Esophagus squamous epithelium (tissue), 5 donors: Measurements from ENCODE around the gene CYB561D2. TPM values are rescaled to one million over a fixed set of nuclear protein-coding genes. Genes with fewer than 3 reads are reported as not detected.
A peak's percentile ranks its signal among the peaks of the same experiment; 100 is the strongest.

Source experiments
- DNase-seq: peaks from one replicate; lab custom pipeline; 2025; lab: John Stamatoyannopoulos, UW
- H3K27ac ChIP-seq, 4 donors: fragments of 200-600 bp; sonication (generic); one replicate each; pipeline ENCODE4 v1.5.1; 2016 to 2019; ENCODE audit warnings: mild to moderate bottlenecking in 1 of 4
- H3K27me3 ChIP-seq, 4 donors: fragments of 200-600 bp; sonication (generic); 1 replicate in 3 of 4; 2 replicates in 1 of 4; pipeline versions ENCODE4 v1.5.1 to v1.6.0; 2017 to 2021; ENCODE audit warnings: antibody characterized with exemption in 1 of 4
- H3K36me3 ChIP-seq, 3 donors: fragments of 200-600 bp; sonication (generic); one replicate each; pipeline ENCODE4 v1.5.1; 2016 to 2019
- H3K4me1 ChIP-seq, 3 donors: fragments of 200-600 bp; sonication (generic); one replicate each; pipeline ENCODE4 v1.5.1; 2017 to 2019
- H3K4me3 ChIP-seq, 4 donors: fragments of 200-600 bp; sonication (generic); 1 replicate in 3 of 4; 2 replicates in 1 of 4; pipeline ENCODE4 v1.5.1; 2016 to 2019; ENCODE audit warnings: mild to moderate bottlenecking in 2 of 4, moderate library complexity in 1 of 4
- H3K9me3 ChIP-seq, 3 donors: fragments of 200-600 bp; sonication (generic); one replicate each; pipeline ENCODE4 v1.5.1; 2016 to 2019
- POLR2A ChIP-seq, 4 donors: fragments of 450-650 bp; IDR thresholded peaks; one replicate each; pipeline ENCODE4 v1.6.1; 2017; ENCODE audit warnings: antibody characterized with exemption in 4 of 4, mild to moderate bottlenecking in 4 of 4, moderate library complexity in 3 of 4
- WGBS, 2 donors: methylation state at CpG; one replicate each; pipeline ENCODE4 v1.1.5; 2018; 5-methylcytosine and 5-hydroxymethylcytosine counted together
- intact Hi-C: fragments of 100-400 bp; cut with DNase I; formaldehyde crosslinking; loops from one replicate; pipeline ENCODE4 v1.15.0; 2022
- total RNA-seq, 4 donors: library from RNA; depleted of rRNA; stranded (reverse); fragments of >200 nt; gene quantifications; one replicate each; pipeline ENCODE4 v1.1.0, GENCODE V29; 2016
- TF ChIP-seq, protein P1 (sequence below), 6 experiments: fragments of 450-650 bp in 4 of 6; fragments of 200-600 bp in 2 of 6; sonication (generic) in 2 of 6; IDR thresholded peaks; one replicate each; pipeline ENCODE4 v1.5.1; 2016 to 2019; ENCODE audit warnings: antibody characterized with exemption in 6 of 6, mild to moderate bottlenecking in 4 of 6, moderate library complexity in 4 of 6
- donor health status: DM: yes; HTN: yes; CAD: no.

Gene CYB561D2
- total RNA-seq, 4 donors from 2014 or later, result 18.1 to 21.9 (median 20.5) TPM

DNA sequence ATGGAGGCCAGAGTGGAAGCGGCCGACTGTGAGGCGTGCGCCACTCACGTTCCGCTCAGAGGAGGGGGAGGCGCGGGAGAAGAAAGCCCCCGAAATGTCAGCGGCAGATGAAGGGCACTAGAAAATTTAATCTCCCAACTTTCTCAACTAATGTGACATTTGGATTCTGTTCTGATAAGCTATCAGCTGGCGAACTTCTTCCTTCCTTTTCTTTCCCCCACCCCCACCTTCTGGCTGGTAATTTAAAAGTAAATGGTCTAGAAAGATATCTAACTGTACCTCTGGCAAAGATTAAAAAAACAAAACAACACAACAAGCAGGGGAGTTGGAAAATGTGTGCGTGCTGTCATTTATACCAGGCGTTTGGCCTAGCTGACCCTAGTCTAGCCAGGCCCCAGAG is 35.1 kb downstream of the CYB561D2 start:
- intact Hi-C loops, result no loop called here
- TF ChIP-seq POLR2A (IDR thresholded peaks at IDR 0.05), result no peak
- TF ChIP-seq, protein P1, sequence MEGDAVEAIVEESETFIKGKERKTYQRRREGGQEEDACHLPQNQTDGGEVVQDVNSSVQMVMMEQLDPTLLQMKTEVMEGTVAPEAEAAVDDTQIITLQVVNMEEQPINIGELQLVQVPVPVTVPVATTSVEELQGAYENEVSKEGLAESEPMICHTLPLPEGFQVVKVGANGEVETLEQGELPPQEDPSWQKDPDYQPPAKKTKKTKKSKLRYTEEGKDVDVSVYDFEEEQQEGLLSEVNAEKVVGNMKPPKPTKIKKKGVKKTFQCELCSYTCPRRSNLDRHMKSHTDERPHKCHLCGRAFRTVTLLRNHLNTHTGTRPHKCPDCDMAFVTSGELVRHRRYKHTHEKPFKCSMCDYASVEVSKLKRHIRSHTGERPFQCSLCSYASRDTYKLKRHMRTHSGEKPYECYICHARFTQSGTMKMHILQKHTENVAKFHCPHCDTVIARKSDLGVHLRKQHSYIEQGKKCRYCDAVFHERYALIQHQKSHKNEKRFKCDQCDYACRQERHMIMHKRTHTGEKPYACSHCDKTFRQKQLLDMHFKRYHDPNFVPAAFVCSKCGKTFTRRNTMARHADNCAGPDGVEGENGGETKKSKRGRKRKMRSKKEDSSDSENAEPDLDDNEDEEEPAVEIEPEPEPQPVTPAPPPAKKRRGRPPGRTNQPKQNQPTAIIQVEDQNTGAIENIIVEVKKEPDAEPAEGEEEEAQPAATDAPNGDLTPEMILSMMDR (IDR thresholded peaks at IDR 0.05), result no peak
- H3K36me3 ChIP-seq, result no peaks in the 10 kb centered on the region
- WGBS, 2 donors, result 84 to 90% methylated on average over 7 to 11 of the region's 13 CpGs
- H3K9me3 ChIP-seq, result no peaks in the 10 kb centered on the region
- peaks cover 2 to 6% (median 5%) of the 10 kb centered on the region in 3 donors for H3K4me1 ChIP-seq
- H3K27ac ChIP-seq, result no peak overlapping the region
- no peak for DNase-seq
- no peak overlapping the region for H3K4me3 ChIP-seq
- no peaks in the 10 kb centered on the region for H3K27me3 ChIP-seq

DNA sequence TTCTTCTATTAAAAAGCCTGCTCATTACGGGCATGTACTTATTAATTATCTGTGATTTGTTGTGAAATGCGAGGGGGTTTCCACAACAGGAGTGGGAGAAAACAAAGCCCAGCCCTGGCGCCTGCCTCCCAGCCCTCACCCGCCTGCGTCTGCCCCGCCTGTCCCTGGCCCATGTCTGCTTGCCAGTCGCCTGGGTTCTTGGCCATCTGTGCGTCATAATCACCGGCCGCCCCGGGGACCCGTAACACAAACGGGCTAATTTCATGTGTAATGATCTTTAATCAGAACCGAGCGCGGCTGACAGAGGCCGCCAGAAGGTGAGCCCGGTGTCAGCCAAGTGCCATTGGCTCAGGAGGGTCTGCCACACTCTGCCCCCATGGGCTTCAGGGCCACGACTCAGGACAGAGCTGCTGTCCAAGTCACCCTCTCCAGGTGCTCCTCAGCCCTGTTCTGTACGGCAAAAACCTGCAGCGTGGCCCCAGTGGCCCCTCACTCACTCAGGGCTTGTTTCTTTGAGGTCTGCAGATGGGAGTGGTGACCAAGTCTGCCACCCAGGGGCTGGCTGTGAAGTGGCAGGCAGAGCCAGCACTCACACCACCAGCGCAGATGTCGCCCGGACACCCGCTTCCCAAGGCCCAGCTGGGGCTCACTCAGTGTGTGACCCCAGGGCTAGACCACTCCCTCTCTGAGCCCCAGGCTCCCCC is 37.5 kb downstream of the CYB561D2 start:
- Histone ChIP-seq H3K9me3 (no peaks in the 10 kb centered on the region), H3K36me3 (no peaks in the 10 kb centered on the region), H3K4me1 (peaks cover 7 to 12% (median 11%) of the 10 kb centered on the region in 3 donors), H3K27ac (no peak overlapping the region), H3K27me3 (no peaks in the 10 kb centered on the region), H3K4me3 (no peak overlapping the region)
- WGBS, 2 donors, result 54 to 77% methylated on average over 8 to 16 of the region's 25 CpGs
- TF ChIP-seq, protein P1 (IDR thresholded peaks at IDR 0.05), result peak in 1 of 6 experiments; percentile 9
- TF ChIP-seq POLR2A (IDR thresholded peaks at IDR 0.05), result no peak
- no peak for DNase-seq
- intact Hi-C loops, result no loop called here

DNA sequence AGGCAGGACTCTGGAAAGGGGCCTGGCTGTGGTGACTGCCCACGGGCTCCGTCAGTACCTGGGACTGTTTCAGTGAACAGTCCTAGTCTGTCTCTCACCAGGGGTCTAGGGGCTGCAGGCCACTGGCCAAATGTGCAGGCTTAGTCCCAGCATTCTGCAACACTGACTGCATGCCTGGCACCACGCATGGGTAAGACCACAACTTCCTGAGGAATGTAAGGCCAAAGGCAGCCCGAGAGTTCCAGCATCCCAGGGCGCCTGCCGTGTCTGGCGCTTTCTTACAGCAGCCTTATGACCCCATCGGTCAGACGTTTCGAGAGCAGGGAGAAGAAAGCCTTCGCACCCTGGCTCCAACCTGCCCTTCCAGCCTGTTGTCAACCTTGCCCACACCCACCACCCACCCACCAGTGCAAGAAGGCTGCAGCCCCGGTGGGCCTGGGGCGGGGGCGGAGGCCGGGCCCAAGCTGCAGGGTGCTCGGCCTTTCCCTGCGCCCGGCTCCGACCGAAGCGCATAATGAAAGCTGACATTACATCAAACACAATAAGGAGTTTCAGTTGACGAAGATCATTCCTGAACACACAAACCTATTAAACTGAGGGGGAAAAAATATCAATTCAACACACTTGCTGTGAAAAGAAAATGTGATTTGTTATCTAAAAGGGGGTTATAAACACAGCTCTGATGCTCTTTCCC is 38.2 kb downstream of the CYB561D2 start:
- Histone ChIP-seq H3K36me3 (no peaks in the 10 kb centered on the region), H3K27me3 (peaks cover 0 to under 1% (median 0%) of the 10 kb centered on the region in 4 donors), H3K4me3 (no peak overlapping the region), H3K9me3 (no peaks in the 10 kb centered on the region), H3K4me1 (peaks cover 7 to 12% (median 11%) of the 10 kb centered on the region in 3 donors), H3K27ac (no peak overlapping the region)
- intact Hi-C loops, result no loop called here
- 83% methylated on average over 18 of the region's 22 CpGs; no CpG with 5 or more reads in 1 of the 2 donors for WGBS, 2 donors
- no peak for DNase-seq
- TF ChIP-seq, protein P1 (IDR thresholded peaks at IDR 0.05), result no peak
- no peak for TF ChIP-seq POLR2A (IDR thresholded peaks at IDR 0.05)

DNA sequence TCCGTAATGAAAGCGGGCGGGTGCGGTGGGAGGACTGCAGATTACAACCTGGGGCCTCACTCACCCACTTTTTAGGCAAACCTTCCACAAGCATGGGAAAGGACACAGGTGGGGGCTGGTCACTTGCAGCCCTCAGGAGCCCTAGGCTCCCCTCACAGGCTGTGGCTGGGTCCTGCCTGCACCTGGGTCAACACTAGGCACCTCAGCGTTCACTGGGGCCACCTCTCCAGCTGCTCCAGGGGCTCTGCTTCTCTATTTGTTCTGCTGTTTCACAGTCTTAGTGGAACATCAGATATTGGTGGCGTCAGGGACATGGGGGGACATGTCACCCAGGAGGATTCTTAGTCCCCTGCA is 38.7 kb downstream of the CYB561D2 start:
- 82 to 88% methylated on average over 5 to 6 of the region's 6 CpGs for WGBS, 2 donors
- Histone ChIP-seq H3K4me1 (peaks cover 7 to 12% (median 11%) of the 10 kb centered on the region in 3 donors), H3K9me3 (no peaks in the 10 kb centered on the region), H3K27ac (no peak overlapping the region), H3K4me3 (no peak overlapping the region), H3K36me3 (no peaks in the 10 kb centered on the region), H3K27me3 (peaks cover 0 to 6% (median 0%) of the 10 kb centered on the region in 4 donors)
- no peak for DNase-seq
- TF ChIP-seq POLR2A (IDR thresholded peaks at IDR 0.05), result no peak
- TF ChIP-seq, protein P1 (IDR thresholded peaks at IDR 0.05), result no peak
- intact Hi-C loops, result no loop called here
